SK-N-MC (cell line): ENCODE data around the gene METTL16.

ENCODE experiments used
- EZH2 ChIP-seq: fragments of 200-600 bp; sonication (generic); IDR thresholded peaks from one replicate; pipeline ENCODE4 v1.6.1; 2017; ENCODE audit warnings: antibody characterized with exemption
- FOXP2 ChIP-seq: optimal IDR thresholded peaks from 2 replicates; pipeline ENCODE3; 2011; ENCODE audit warnings: mild to moderate bottlenecking, moderate library complexity; ENCODE audit not compliant: insufficient read depth; ENCODE audit errors: extremely low read length, control extremely low read depth
- POLR2AphosphoS5 ChIP-seq: IDR thresholded peaks from 2 replicates; pipeline ENCODE4 v1.6.1; 2012; ENCODE audit warnings: mild to moderate bottlenecking, low read depth, low read length, borderline replicate concordance

GRCh38 chr17:2421315-2422147 is 90.2 kb downstream of the METTL16 start:
- TF ChIP-seq POLR2AphosphoS5 (no peak), EZH2 (no peak), FOXP2 (no peak)
